Tibial nerve (tissue), 4 donors: ENCODE results near the gene DYNLRB1.
"Not testable (repeated sequence)": the region's sequence is repeated elsewhere in the genome, so short reads cannot be mapped to it uniquely, and the experiment has no call there.

Experiments
- CTCF ChIP-seq, 5 experiments: fragments of 200-600 bp in 3 of 5; fragments of 450-650 bp in 2 of 5; sonication (generic) in 3 of 5; IDR thresholded peaks; one replicate each; pipeline ENCODE4 v1.5.1; 2016 to 2019; ENCODE audit warnings: antibody characterized with exemption in 5 of 5, mild to moderate bottlenecking in 3 of 5, moderate library complexity in 2 of 5
- EP300 ChIP-seq, 2 donors: sonication (generic); formaldehyde crosslinking; IDR thresholded peaks; one replicate each; pipeline ENCODE4 v1.6.1; 2017; ENCODE audit warnings: antibody characterized with exemption in 2 of 2, mild to moderate bottlenecking in 1 of 2
- POLR2A ChIP-seq, 2 donors: fragments of 450-650 bp; IDR thresholded peaks; one replicate each; pipeline ENCODE4 v1.6.1; 2017; ENCODE audit warnings: antibody characterized with exemption in 2 of 2, mild to moderate bottlenecking in 2 of 2, moderate library complexity in 2 of 2

GRCh38 chr20:34483585-34484220, 32.5 kb upstream of the DYNLRB1 start:
- TF ChIP-seq POLR2A, CTCF, EP300 (IDR thresholded peaks at IDR 0.05): not testable (repeated sequence)
